HCT116 (cell line): Measurements from ENCODE around the gene CHN1. TPM values are rescaled to one million over a fixed set of nuclear protein-coding genes. Genes with fewer than 3 reads are reported as not detected.

Experiments used
- ATAC-seq: fragments of 200-7000 bp; cut with Tn5 transposase; 2 replicates; pipeline ENCODE4 v1.9.1; 2020; ENCODE audit warnings: mild to moderate bottlenecking, moderate library complexity
- BruUV-seq: library from RNA; stranded (reverse); fragments of 400-500 nt; replicated peaks from 2 replicates; lab custom pipeline; 2021; lab: Mats Ljungman, UMichigan
- CTCF ChIA-PET: fragments of 300-600 bp; sonication (Branson Sonifier 250); formaldehyde crosslinking; loops from one replicate; lab custom pipeline; 2021; ENCODE audit warnings: antibody characterized with exemption; lab: Charles Lee
- POLR2A ChIA-PET: fragments of 300-600, 350-600 bp; sonication (Branson Sonifier 250); formaldehyde crosslinking; loops from one replicate; lab custom pipeline; 2021; ENCODE audit warnings: antibody characterized with exemption; lab: Charles Lee
- RAD21 ChIA-PET, 2 experiments: fragments of 300-600 bp; sonication (Branson Sonifier 250); formaldehyde crosslinking; loops; one replicate each; lab custom pipeline; 2023; ENCODE audit warnings: low total read pairs in 2 of 2; ENCODE audit not compliant: uncharacterized antibody in 2 of 2, unreplicated experiment in 2 of 2, low non-redundant PET in 1 of 2; lab: Charles Lee
- DNase-seq: peaks from one replicate; pipeline ENCODE4 v3.0.0-alpha.2; 2010; ENCODE audit warnings: low read depth, low spot score
- H2AFZ ChIP-seq: fragments of 200-600 bp; shearing (Covaris generic), sonication (generic); 2 replicates; pipeline ENCODE4 v1.6.1; 2017; ENCODE audit warnings: low read depth, mixed run types, mixed read lengths, antibody characterized with exemption, low read length; ENCODE audit not compliant: poor library complexity, severe bottlenecking
- H3K27ac ChIP-seq: 2 replicates; pipeline ENCODE4 v1.5.1; 2012; ENCODE audit warnings: low read depth, low read length
- H3K27me3 ChIP-seq: fragments of 200-600 bp; sonication (generic); 2 replicates; pipeline ENCODE4 v1.6.1; 2016; ENCODE audit warnings: mixed run types, low read length, mixed read lengths; ENCODE audit not compliant: insufficient read depth
- H3K36me3 ChIP-seq, 2 experiments: fragments of 200-500 bp in 1 of 2; fragments of 200-600 bp in 1 of 2; sonication (Bioruptor generic) in 1 of 2; sonication (generic) in 1 of 2; 2 replicates each; pipeline versions ENCODE4 v1.5.1 to v1.6.1; 2014 to 2016; ENCODE audit warnings: low read length in 2 of 2, inconsistent platforms in 1 of 2, mixed read lengths in 1 of 2, mixed run types in 1 of 2; ENCODE audit not compliant: insufficient read depth in 2 of 2, control insufficient read depth in 1 of 2
- H3K4me1 ChIP-seq, 2 experiments: fragments of 200-600 bp in 1 of 2; sonication (generic) in 1 of 2; 2 replicates each; pipeline versions ENCODE4 v1.5.1 to v1.6.1; 2012 to 2017; ENCODE audit warnings: low read length in 2 of 2, inconsistent platforms in 1 of 2, mild to moderate bottlenecking in 1 of 2, mixed read lengths in 1 of 2, mixed run types in 1 of 2, moderate library complexity in 1 of 2; ENCODE audit not compliant: insufficient read depth in 2 of 2, control insufficient read depth in 1 of 2
- H3K4me2 ChIP-seq: fragments of 200-600 bp; sonication (generic); 2 replicates; pipeline ENCODE4 v1.6.1; 2017; ENCODE audit warnings: mixed run types, low read length, mixed read lengths
- H3K4me3 ChIP-seq, 2 experiments: fragments of 200-600 bp in 1 of 2; sonication (generic) in 1 of 2; replicated peaks in 1 of 2; 2 replicates each; pipeline ENCODE4 v1.5.1; 2011 to 2016; ENCODE audit warnings: low read length in 2 of 2, control low read depth in 1 of 2, low read depth in 1 of 2, mild to moderate bottlenecking in 1 of 2, mixed read lengths in 1 of 2, mixed run types in 1 of 2
- H3K79me2 ChIP-seq: fragments of 200-600 bp; sonication (generic); 2 replicates; pipeline ENCODE4 v1.6.1; 2017; ENCODE audit warnings: mild to moderate bottlenecking, mixed run types, low read length, moderate library complexity, mixed read lengths; ENCODE audit not compliant: insufficient read depth
- H3K9ac ChIP-seq: fragments of 200-600 bp; sonication (generic); 2 replicates; pipeline ENCODE4 v1.6.1; 2016; ENCODE audit warnings: low read length, mixed read lengths
- H3K9me2 ChIP-seq: fragments of 200-600 bp; sonication (generic), shearing (Covaris generic); 2 replicates; pipeline ENCODE4 v1.6.1; 2017; ENCODE audit warnings: mixed run types, mild to moderate bottlenecking, moderate library complexity; ENCODE audit not compliant: insufficient read depth
- H3K9me3 ChIP-seq, 2 experiments: fragments of 200-500 bp in 1 of 2; fragments of 200-600 bp in 1 of 2; sonication (Bioruptor generic) in 1 of 2; sonication (generic) in 1 of 2; 2 replicates each; pipeline ENCODE4 v1.6.1; 2014 to 2017; ENCODE audit warnings: low read length in 2 of 2, mixed read lengths in 2 of 2, inconsistent platforms in 1 of 2, low read depth in 1 of 2, mild to moderate bottlenecking in 1 of 2, mixed run types in 1 of 2, moderate library complexity in 1 of 2; ENCODE audit not compliant: control insufficient read depth in 1 of 2, insufficient read depth in 1 of 2
- H4K20me1 ChIP-seq: fragments of 200-600 bp; sonication (generic), shearing (Covaris generic); 2 replicates; pipeline ENCODE4 v1.6.1; 2017; ENCODE audit warnings: mixed run types, mild to moderate bottlenecking, moderate library complexity; ENCODE audit not compliant: insufficient read depth
- POLR2A ChIP-seq: IDR thresholded peaks from 2 replicates; pipeline ENCODE4 v1.7.0; 2011; ENCODE audit warnings: borderline replicate concordance; ENCODE audit not compliant: insufficient read depth, insufficient read length; ENCODE audit errors: extremely low read depth
- RAD21 ChIP-seq: IDR thresholded peaks from 2 replicates; pipeline ENCODE4 v1.6.1; 2012; ENCODE audit warnings: low read depth, mild to moderate bottlenecking
- SP1 ChIP-seq: IDR thresholded peaks from 2 replicates; pipeline ENCODE4 v1.6.1; 2012; ENCODE audit warnings: low read depth
- SRF ChIP-seq: IDR thresholded peaks from 2 replicates; pipeline ENCODE4 v1.6.1; 2012; ENCODE audit warnings: low read depth
- YY1 ChIP-seq: IDR thresholded peaks from 2 replicates; pipeline ENCODE4 v1.6.1; 2011; ENCODE audit warnings: low read length, low read depth, moderate library complexity, mild to moderate bottlenecking; ENCODE audit not compliant: insufficient replicate concordance; ENCODE audit errors: extremely low read depth
- ZBTB33 ChIP-seq: IDR thresholded peaks from 2 replicates; pipeline ENCODE4 v1.6.1; 2011; ENCODE audit warnings: mild to moderate bottlenecking, low read length, moderate library complexity; ENCODE audit not compliant: insufficient replicate concordance; ENCODE audit errors: extremely low read depth
- intact Hi-C: fragments of 100-400 bp; cut with micrococcal nuclease; formaldehyde crosslinking; loops from 2 replicates; pipeline ENCODE4 v1.10.0; 2022
- total RNA-seq: library from RNA; stranded (reverse); gene quantifications from one replicate; pipeline ENCODE4 v1.2.1, GENCODE V29; 2021; ENCODE audit not compliant: unreplicated experiment

CHN1 gene
- total RNA-seq, 1 experiment from 2014 or later = 3.6 TPM

- CTCF ChIA-PET = interaction anchor here (1.5 kb wide), 1 partner anchor 11 kb away, joined by 4 read pairs; no protein-coding TSS in a partner anchor
Observed at GRCh38 chr2:174759381-174760065, 245.7 kb downstream of the CHN1 start.

More at GRCh38 chr2:174759381-174760065, 245.7 kb downstream of the CHN1 start:
- DNase-seq = no peak
- Histone ChIP-seq H3K9me2 (no peaks in the 10 kb centered on the region), H3K4me1 (no peaks in the 10 kb centered on the region), H3K9ac (no peak overlapping the region), H3K79me2 (no peaks in the 10 kb centered on the region), H3K4me2 (no peak overlapping the region), H3K36me3 (no peaks in the 10 kb centered on the region), H3K27me3 (no peaks in the 10 kb centered on the region), H4K20me1 (no peaks in the 10 kb centered on the region), H3K9me3 (no peaks in the 10 kb centered on the region), H3K4me3 (no peak overlapping the region), H2AFZ (no peak overlapping the region), H3K27ac (no peak overlapping the region)
- intact Hi-C loops = no loop called here
- ChIA-PET POLR2A (no interaction called here), RAD21 (no interaction called here)
- ATAC-seq = no peak
- BruUV-seq = no TSS peak
- TF ChIP-seq POLR2A = no peak
- no peak for TF ChIP-seq SRF
- TF ChIP-seq SP1 = no peak
- no peak for TF ChIP-seq ZBTB33
- no peak for TF ChIP-seq YY1
- no peak for TF ChIP-seq RAD21
